Panc1 (cell line): ENCODE results near the gene KRTAP12-3.

ENCODE experiments used
- POLR2AphosphoS5 ChIP-seq: IDR thresholded peaks from 2 replicates; pipeline ENCODE4 v1.6.1; 2012; ENCODE audit warnings: mild to moderate bottlenecking, low read depth, low read length, moderate library complexity
- SIN3A ChIP-seq: IDR thresholded peaks from 2 replicates; pipeline ENCODE4 v1.6.1; 2012; ENCODE audit warnings: low read depth, mild to moderate bottlenecking, low read length, moderate library complexity, borderline replicate concordance; ENCODE audit not compliant: insufficient read depth
- TCF7L2 ChIP-seq: IDR thresholded peaks from 2 replicates; pipeline ENCODE4 v1.6.1; 2011; ENCODE audit warnings: mild to moderate bottlenecking, low read depth, low read length, inconsistent platforms
- TF ChIP-seq, protein P1 (sequence below): fragments of 450-650 bp; IDR thresholded peaks from 2 replicates; pipeline ENCODE4 v1.5.1; 2017; ENCODE audit warnings: mild to moderate bottlenecking
- TF ChIP-seq, protein P2 (sequence below), 2 experiments: IDR thresholded peaks; 2 replicates each; pipeline ENCODE4 v1.6.1; 2011 to 2012; ENCODE audit warnings: low read depth in 2 of 2, control low read depth in 1 of 2, low read length in 1 of 2, mild to moderate bottlenecking in 1 of 2, moderate library complexity in 1 of 2; ENCODE audit not compliant: insufficient read depth in 1 of 2

DNA sequence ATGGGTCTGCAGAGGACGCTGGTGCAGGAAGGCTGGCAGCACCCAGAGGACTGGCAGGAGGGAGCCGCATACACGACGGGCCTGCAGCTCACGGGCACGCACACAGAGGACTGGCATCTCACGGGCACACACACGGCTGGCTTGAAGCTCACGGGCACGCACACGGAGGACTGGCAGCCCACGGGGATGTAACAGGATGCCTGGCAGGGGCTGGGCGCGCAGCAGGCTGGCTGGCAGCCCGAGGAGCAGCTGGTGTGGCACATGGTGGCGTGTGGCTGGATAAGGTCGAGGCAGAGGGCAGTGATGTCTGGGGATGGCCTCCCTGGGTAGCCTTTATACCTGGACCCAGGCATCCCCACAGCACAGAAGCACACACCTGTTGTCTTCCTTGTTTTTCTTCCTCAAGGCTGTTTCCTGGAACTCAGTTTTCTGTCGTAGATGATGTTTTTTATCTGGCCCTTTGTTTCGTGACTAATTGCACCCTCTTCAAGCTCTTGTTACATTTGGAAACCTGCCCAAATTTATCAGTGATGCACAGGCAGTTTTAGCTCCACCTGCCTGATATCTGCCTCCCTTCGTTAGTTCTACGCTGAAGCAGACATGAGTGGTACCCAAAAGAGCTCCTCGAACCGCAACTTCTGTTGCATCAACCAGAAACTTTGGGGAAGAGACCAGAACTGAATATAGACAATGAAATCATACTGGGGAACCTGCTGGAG lies 24.3 kb downstream of the KRTAP12-3 start, which contains the start of gene KRTAP12-1:
- TF ChIP-seq POLR2AphosphoS5, result no peak
- TF ChIP-seq, protein P1, sequence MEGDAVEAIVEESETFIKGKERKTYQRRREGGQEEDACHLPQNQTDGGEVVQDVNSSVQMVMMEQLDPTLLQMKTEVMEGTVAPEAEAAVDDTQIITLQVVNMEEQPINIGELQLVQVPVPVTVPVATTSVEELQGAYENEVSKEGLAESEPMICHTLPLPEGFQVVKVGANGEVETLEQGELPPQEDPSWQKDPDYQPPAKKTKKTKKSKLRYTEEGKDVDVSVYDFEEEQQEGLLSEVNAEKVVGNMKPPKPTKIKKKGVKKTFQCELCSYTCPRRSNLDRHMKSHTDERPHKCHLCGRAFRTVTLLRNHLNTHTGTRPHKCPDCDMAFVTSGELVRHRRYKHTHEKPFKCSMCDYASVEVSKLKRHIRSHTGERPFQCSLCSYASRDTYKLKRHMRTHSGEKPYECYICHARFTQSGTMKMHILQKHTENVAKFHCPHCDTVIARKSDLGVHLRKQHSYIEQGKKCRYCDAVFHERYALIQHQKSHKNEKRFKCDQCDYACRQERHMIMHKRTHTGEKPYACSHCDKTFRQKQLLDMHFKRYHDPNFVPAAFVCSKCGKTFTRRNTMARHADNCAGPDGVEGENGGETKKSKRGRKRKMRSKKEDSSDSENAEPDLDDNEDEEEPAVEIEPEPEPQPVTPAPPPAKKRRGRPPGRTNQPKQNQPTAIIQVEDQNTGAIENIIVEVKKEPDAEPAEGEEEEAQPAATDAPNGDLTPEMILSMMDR, result no peak
- TF ChIP-seq, protein P2, sequence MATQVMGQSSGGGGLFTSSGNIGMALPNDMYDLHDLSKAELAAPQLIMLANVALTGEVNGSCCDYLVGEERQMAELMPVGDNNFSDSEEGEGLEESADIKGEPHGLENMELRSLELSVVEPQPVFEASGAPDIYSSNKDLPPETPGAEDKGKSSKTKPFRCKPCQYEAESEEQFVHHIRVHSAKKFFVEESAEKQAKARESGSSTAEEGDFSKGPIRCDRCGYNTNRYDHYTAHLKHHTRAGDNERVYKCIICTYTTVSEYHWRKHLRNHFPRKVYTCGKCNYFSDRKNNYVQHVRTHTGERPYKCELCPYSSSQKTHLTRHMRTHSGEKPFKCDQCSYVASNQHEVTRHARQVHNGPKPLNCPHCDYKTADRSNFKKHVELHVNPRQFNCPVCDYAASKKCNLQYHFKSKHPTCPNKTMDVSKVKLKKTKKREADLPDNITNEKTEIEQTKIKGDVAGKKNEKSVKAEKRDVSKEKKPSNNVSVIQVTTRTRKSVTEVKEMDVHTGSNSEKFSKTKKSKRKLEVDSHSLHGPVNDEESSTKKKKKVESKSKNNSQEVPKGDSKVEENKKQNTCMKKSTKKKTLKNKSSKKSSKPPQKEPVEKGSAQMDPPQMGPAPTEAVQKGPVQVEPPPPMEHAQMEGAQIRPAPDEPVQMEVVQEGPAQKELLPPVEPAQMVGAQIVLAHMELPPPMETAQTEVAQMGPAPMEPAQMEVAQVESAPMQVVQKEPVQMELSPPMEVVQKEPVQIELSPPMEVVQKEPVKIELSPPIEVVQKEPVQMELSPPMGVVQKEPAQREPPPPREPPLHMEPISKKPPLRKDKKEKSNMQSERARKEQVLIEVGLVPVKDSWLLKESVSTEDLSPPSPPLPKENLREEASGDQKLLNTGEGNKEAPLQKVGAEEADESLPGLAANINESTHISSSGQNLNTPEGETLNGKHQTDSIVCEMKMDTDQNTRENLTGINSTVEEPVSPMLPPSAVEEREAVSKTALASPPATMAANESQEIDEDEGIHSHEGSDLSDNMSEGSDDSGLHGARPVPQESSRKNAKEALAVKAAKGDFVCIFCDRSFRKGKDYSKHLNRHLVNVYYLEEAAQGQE (IDR thresholded peaks at IDR 0.05; ENCODE audit: insufficient read depth in 1 of 2, low read depth in 2 of 2, low read length in 1 of 2), result no peak
- no peak for TF ChIP-seq SIN3A
- no peak for TF ChIP-seq TCF7L2
